Esophagus squamous epithelium (tissue), 4 donors: ENCODE data around the gene STAT6.

Experiments used
- POLR2A ChIP-seq, 4 donors: fragments of 450-650 bp; IDR thresholded peaks; one replicate each; pipeline ENCODE4 v1.6.1; 2017; ENCODE audit warnings: antibody characterized with exemption in 4 of 4, mild to moderate bottlenecking in 4 of 4, moderate library complexity in 3 of 4
- TF ChIP-seq, protein P1 (sequence below), 6 experiments: fragments of 450-650 bp in 4 of 6; fragments of 200-600 bp in 2 of 6; sonication (generic) in 2 of 6; IDR thresholded peaks; one replicate each; pipeline ENCODE4 v1.5.1; 2016 to 2019; ENCODE audit warnings: antibody characterized with exemption in 6 of 6, mild to moderate bottlenecking in 4 of 6, moderate library complexity in 4 of 6

DNA sequence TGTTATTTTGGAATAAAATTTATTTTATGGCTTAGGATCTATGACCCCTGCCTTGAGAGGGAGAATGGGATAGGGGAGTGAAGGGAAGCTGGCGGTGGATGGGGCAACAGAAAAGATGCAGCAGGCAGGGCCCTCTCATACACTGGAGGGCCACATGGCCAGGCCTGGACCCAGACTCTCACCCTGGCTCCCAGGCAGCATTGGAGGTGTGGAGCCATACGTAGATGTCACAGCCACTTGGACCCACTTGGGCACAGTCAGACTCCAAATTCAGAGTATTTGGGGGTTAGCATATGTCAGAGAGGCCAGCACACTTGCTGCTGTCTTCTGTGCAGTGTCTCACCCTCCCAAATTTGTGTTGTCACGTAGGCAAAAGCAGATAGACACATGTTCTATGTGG, 15.7 kb downstream of the STAT6 start:
- TF ChIP-seq, protein P1, sequence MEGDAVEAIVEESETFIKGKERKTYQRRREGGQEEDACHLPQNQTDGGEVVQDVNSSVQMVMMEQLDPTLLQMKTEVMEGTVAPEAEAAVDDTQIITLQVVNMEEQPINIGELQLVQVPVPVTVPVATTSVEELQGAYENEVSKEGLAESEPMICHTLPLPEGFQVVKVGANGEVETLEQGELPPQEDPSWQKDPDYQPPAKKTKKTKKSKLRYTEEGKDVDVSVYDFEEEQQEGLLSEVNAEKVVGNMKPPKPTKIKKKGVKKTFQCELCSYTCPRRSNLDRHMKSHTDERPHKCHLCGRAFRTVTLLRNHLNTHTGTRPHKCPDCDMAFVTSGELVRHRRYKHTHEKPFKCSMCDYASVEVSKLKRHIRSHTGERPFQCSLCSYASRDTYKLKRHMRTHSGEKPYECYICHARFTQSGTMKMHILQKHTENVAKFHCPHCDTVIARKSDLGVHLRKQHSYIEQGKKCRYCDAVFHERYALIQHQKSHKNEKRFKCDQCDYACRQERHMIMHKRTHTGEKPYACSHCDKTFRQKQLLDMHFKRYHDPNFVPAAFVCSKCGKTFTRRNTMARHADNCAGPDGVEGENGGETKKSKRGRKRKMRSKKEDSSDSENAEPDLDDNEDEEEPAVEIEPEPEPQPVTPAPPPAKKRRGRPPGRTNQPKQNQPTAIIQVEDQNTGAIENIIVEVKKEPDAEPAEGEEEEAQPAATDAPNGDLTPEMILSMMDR (IDR thresholded peaks at IDR 0.05), result no peak
- TF ChIP-seq POLR2A (IDR thresholded peaks at IDR 0.05), result no peak
